GM12864 (cell line): ENCODE results near the gene RBM4B.

ENCODE experiments used
- DNase-seq: peaks from one replicate; pipeline ENCODE4 v3.0.0-alpha.2; 2011; ENCODE audit warnings: low read depth
- H3K4me3 ChIP-seq: 2 replicates; pipeline ENCODE4 v1.5.1; 2011; ENCODE audit warnings: mild to moderate bottlenecking, low read depth, low read length, control low read depth
- CTCF ChIP-seq: IDR thresholded peaks from 2 replicates; pipeline ENCODE4 v1.5.1; 2011; ENCODE audit warnings: low read depth, mild to moderate bottlenecking, moderate library complexity, low read length, control low read depth, inconsistent platforms; ENCODE audit errors: missing control alignments

The RBM4B gene

GRCh38 chr11:66659763-66660162 is 17.9 kb downstream of the RBM4B start:
- TF ChIP-seq CTCF, result no peak
- DNase-seq, result no peak
- H3K4me3 ChIP-seq, result no peak overlapping the region

GRCh38 chr11:66653123-66653522 is 24.6 kb downstream of the RBM4B start:
- no peak for TF ChIP-seq CTCF
- H3K4me3 ChIP-seq, result no peak overlapping the region
- DNase-seq, result no peak

DNA sequence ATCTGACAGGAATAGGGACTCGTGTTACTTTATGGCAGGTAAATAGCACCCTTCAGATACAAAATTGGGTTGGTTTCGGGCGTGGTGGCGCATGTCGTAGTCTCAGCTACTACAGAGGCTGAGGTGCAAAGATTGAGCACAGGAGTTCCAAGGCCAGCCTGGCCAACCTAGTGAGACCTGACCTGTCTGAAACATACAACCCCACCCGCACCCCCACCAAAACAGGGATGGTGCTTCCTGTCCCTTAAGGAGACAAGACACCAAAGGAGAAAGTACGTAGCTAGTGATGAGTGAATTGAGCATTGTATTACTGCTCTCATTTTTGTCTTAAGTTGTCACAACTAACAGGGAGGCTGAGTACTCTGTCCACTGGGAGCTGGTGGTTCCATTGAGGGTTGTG is 25.0 kb downstream of the RBM4B start:
- H3K4me3 ChIP-seq, result no peak overlapping the region
- TF ChIP-seq CTCF, result no peak
- DNase-seq, result no peak

- no peak for DNase-seq
- TF ChIP-seq CTCF, result no peak
- no peak overlapping the region for H3K4me3 ChIP-seq
Observed at GRCh38 chr11:66651016-66651415, 26.7 kb downstream of the RBM4B start.

GRCh38 chr11:66649903-66650302 is 27.8 kb downstream of the RBM4B start:
- no peak for DNase-seq
- TF ChIP-seq CTCF, result no peak
- H3K4me3 ChIP-seq, result no peak overlapping the region

DNA sequence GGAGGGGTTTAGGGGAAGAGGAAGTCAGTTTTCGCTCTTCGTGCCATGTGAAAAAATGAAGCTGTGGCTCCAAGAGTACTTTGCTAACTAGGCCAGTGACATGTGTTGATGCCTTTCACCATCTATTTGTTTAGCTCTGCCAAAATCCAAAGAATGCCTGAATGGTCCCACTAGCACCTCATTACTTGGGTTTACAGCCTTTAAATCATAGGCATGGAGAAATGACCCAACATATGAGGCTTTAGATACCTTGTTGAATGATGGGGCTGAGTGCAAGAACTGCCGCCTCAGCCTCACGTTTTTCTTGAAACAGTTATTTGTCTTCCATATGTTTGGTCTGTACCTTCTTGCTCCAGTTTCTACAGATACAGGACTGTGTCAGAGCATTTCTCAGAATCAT is 30.9 kb downstream of the RBM4B start:
- no peak for DNase-seq
- no peak for TF ChIP-seq CTCF
- H3K4me3 ChIP-seq, result no peak overlapping the region

GRCh38 chr11:66643745-66644437 is 33.8 kb downstream of the RBM4B start:
- no peak overlapping the region for H3K4me3 ChIP-seq
- no peak for DNase-seq
- no peak for TF ChIP-seq CTCF
